Body of pancreas (tissue), 4 donors: Measurements from ENCODE around the gene COL24A1. TPM values are rescaled to one million over a fixed set of nuclear protein-coding genes. Genes with fewer than 3 reads are reported as not detected.

Experiments
- ATAC-seq: fragments of 150-250 bp; one replicate; pipeline ENCODE4 v1.9.1; 2016
- DNase-seq, 4 donors: peaks; one replicate each; pipeline ENCODE4 v3.0.0-alpha.2; 2019
- H3K27ac ChIP-seq, 4 donors: fragments of 200-600 bp; sonication (generic); 1 replicate in 3 of 4; 2 replicates in 1 of 4; pipeline versions ENCODE4 v1.5.1 to v1.6.1; 2016 to 2019; ENCODE audit warnings: mild to moderate bottlenecking in 1 of 4, mixed read lengths in 1 of 4, moderate library complexity in 1 of 4
- H3K27me3 ChIP-seq, 2 donors: fragments of 200-600 bp; sonication (generic); one replicate each; pipeline ENCODE4 v1.6.0; 2016; ENCODE audit warnings: mild to moderate bottlenecking in 1 of 2
- H3K36me3 ChIP-seq, 2 donors: fragments of 200-600 bp; sonication (generic); replicated peaks in 1 of 2; 2 replicates each; pipeline ENCODE4 v1.5.1; 2016; ENCODE audit warnings: low read depth in 2 of 2; ENCODE audit not compliant: insufficient read depth in 1 of 2
- H3K4me1 ChIP-seq: fragments of 200-600 bp; sonication (generic); one replicate; pipeline ENCODE4 v1.6.0; 2016
- H3K4me3 ChIP-seq, 2 donors: fragments of 200-600 bp; sonication (generic); 1 replicate in 1 of 2; 2 replicates in 1 of 2; pipeline ENCODE4 v1.5.1; 2016 to 2019
- H3K9me3 ChIP-seq, 3 donors: fragments of 200-600 bp; sonication (generic); 1 replicate in 2 of 3; 2 replicates in 1 of 3; pipeline ENCODE4 v1.5.1; 2016
- POLR2A ChIP-seq, 3 donors: fragments of 450-650 bp; IDR thresholded peaks; one replicate each; pipeline ENCODE4 v1.6.1; 2016; ENCODE audit warnings: antibody characterized with exemption in 3 of 3, mild to moderate bottlenecking in 2 of 3
- WGBS, 2 donors: methylation state at CpG; one replicate each; pipeline ENCODE4 v1.1.5; 2017; 5-methylcytosine and 5-hydroxymethylcytosine counted together
- intact Hi-C: fragments of 100-400 bp; cut with DNase I; formaldehyde crosslinking; loops from one replicate; pipeline ENCODE4 v1.15.1; 2023
- total RNA-seq, 2 donors: library from RNA; depleted of rRNA; stranded (reverse); fragments of >200 nt; gene quantifications; one replicate each; pipeline ENCODE4 v1.1.0, GENCODE V29; 2016
- TF ChIP-seq, protein P1 (sequence below), 7 experiments: fragments of 450-650 bp in 4 of 7; fragments of 200-600 bp in 3 of 7; sonication (generic) in 3 of 7; IDR thresholded peaks; one replicate each; pipeline ENCODE4 v1.5.1; 2016 to 2019; ENCODE audit warnings: antibody characterized with exemption in 7 of 7

Gene COL24A1
- total RNA-seq, 2 donors from 2014 or later: under 0.01 TPM; not detected in 1

DNA sequence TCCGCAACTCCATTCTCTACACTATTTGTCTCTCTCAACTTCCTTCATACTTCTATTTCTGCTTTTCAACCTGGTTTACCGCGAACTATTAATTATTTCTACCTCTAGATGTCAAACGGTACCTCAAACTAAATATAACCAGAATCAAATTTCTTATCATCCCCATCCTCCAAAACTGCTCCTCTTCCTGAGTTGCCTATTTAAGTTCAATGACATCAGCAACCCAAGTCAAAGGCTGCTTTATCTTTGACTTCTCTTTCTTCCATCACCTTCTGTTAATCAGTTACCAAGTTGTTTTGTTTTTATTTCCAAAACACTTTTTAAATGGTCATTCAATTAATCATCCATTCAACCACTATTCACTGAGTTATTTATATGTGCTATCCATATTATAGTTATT is 171.9 kb downstream of the COL24A1 start:
- intact Hi-C loops: no loop called here

GRCh38 chr1:85983316-85983715 is 173.3 kb downstream of the COL24A1 start:
- Histone ChIP-seq H3K27ac (no peak overlapping the region), H3K4me1 (no peaks in the 10 kb centered on the region), H3K4me3 (no peak overlapping the region), H3K36me3 (no peaks in the 10 kb centered on the region), H3K9me3 (no peaks in the 10 kb centered on the region), H3K27me3 (no peaks in the 10 kb centered on the region)
- ATAC-seq: no peak
- no peak for DNase-seq
- TF ChIP-seq POLR2A (IDR thresholded peaks at IDR 0.05): no peak
- TF ChIP-seq, protein P1, sequence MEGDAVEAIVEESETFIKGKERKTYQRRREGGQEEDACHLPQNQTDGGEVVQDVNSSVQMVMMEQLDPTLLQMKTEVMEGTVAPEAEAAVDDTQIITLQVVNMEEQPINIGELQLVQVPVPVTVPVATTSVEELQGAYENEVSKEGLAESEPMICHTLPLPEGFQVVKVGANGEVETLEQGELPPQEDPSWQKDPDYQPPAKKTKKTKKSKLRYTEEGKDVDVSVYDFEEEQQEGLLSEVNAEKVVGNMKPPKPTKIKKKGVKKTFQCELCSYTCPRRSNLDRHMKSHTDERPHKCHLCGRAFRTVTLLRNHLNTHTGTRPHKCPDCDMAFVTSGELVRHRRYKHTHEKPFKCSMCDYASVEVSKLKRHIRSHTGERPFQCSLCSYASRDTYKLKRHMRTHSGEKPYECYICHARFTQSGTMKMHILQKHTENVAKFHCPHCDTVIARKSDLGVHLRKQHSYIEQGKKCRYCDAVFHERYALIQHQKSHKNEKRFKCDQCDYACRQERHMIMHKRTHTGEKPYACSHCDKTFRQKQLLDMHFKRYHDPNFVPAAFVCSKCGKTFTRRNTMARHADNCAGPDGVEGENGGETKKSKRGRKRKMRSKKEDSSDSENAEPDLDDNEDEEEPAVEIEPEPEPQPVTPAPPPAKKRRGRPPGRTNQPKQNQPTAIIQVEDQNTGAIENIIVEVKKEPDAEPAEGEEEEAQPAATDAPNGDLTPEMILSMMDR (IDR thresholded peaks at IDR 0.05): no peak
- WGBS, 2 donors: 56 to 71% methylated on average over 1 of the region's 1 CpG
- intact Hi-C loops: no loop called here

More for the DNA sequence above, 171.9 kb downstream of the COL24A1 start:
- ATAC-seq (no peak), DNase-seq (no peak)
- no peak overlapping the region for H3K27ac ChIP-seq
- TF ChIP-seq, protein P1 (IDR thresholded peaks at IDR 0.05): no peak
- TF ChIP-seq POLR2A (IDR thresholded peaks at IDR 0.05): no peak
- no peaks in the 10 kb centered on the region for H3K9me3 ChIP-seq
- no peak overlapping the region for H3K4me3 ChIP-seq
- H3K4me1 ChIP-seq: no peaks in the 10 kb centered on the region
- no peaks in the 10 kb centered on the region for H3K36me3 ChIP-seq
- 51 to 68% methylated on average over 4 of the region's 4 CpGs for WGBS, 2 donors
- H3K27me3 ChIP-seq: no peaks in the 10 kb centered on the region

- TF ChIP-seq POLR2A (IDR thresholded peaks at IDR 0.05): no peak
- TF ChIP-seq, protein P1 (IDR thresholded peaks at IDR 0.05): no peak
- WGBS, 2 donors: 62 to 69% methylated on average over 4 of the region's 4 CpGs
- DNase-seq: no peak
Measured at GRCh38 chr1:85976516-85977205, 179.9 kb downstream of the COL24A1 start.

DNA sequence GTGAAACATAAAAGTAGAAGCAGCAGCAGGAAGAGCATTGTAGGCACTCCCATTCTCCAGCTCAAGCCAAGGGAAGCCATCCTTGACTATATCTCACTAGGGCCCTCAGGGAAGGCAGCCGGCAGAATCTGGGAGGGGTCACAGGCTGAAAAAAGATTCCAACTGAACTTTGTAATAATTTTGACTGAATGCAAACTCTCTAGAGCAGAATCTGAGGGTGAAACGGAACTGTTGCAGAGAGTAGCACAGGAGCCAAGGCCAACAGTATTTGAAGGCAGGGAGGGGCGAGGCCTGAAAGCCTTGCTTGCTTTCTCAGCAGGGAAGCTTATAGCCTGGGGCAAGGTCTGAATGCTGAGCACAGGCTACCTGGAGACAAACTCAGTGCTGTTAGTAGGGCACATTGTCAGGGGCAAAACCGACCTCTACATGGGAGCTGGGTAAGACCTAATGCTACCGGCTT is 180.6 kb downstream of the COL24A1 start:
- Histone ChIP-seq H3K4me1 (no peaks in the 10 kb centered on the region), H3K27ac (no peak overlapping the region), H3K9me3 (no peaks in the 10 kb centered on the region), H3K36me3 (no peaks in the 10 kb centered on the region), H3K4me3 (no peak overlapping the region), H3K27me3 (no peaks in the 10 kb centered on the region)
- TF ChIP-seq POLR2A (IDR thresholded peaks at IDR 0.05): no peak
- TF ChIP-seq, protein P1 (IDR thresholded peaks at IDR 0.05): no peak
- DNase-seq (no peak), ATAC-seq (no peak)
- intact Hi-C loops: no loop called here
- 39 to 50% methylated on average over 5 of the region's 5 CpGs for WGBS, 2 donors

More at GRCh38 chr1:85976516-85977205, 179.9 kb downstream of the COL24A1 start:
- H3K27me3 ChIP-seq: no peaks in the 10 kb centered on the region
- ATAC-seq: no peak
- H3K36me3 ChIP-seq: no peaks in the 10 kb centered on the region
- H3K4me1 ChIP-seq: no peaks in the 10 kb centered on the region
- no peak overlapping the region for H3K4me3 ChIP-seq
- intact Hi-C loops: no loop called here
- no peaks in the 10 kb centered on the region for H3K9me3 ChIP-seq
- H3K27ac ChIP-seq: no peak overlapping the region

DNA sequence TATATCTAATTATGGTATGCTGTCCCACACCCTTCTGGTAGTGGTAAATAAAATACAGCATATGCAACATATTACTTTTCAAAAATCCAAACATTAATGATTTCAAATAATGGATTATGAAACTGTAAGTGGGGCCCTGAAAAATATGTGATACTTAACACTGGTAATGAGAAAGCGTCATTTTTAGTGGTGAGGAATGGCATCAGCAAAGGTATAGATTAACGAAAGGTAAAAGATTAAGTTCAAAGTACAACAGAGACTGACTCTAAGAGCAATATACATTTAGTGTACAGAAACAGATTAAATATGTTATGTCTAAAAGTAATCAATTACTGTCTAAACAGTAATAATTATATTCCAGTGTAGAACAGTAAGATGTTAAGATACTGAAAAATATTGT is 194.1 kb downstream of the COL24A1 start:
- WGBS, 2 donors: 67 to 70% methylated on average over 2 of the region's 2 CpGs
- Histone ChIP-seq H3K27me3 (no peaks in the 10 kb centered on the region), H3K9me3 (no peaks in the 10 kb centered on the region), H3K27ac (no peak overlapping the region), H3K36me3 (no peaks in the 10 kb centered on the region), H3K4me3 (no peak overlapping the region), H3K4me1 (no peaks in the 10 kb centered on the region)
- intact Hi-C loops: no loop called here
- TF ChIP-seq, protein P1 (IDR thresholded peaks at IDR 0.05): no peak
- no peak for TF ChIP-seq POLR2A (IDR thresholded peaks at IDR 0.05)
- no peak for ATAC-seq
- no peak for DNase-seq
